Naive thymus-derived CD4-positive, alpha-beta T cell (primary cell): Measurements from ENCODE around the gene KLHDC2. TPM values are rescaled to one million over a fixed set of nuclear protein-coding genes. Genes with fewer than 3 reads are reported as not detected.
A peak's percentile ranks its signal among the peaks of the same experiment; 100 is the strongest.
"Not testable (repeated sequence)": the region's sequence is repeated elsewhere in the genome, so short reads cannot be mapped to it uniquely, and the experiment has no call there.

Experiments
- ATAC-seq: fragments of 150-1000 bp; cut with Tn5 transposase; 2 replicates; pipeline ENCODE4 v1.10.0; 2021; ENCODE audit warnings: mild to moderate bottlenecking, moderate library complexity
- CTCF ChIA-PET: fragments of 350-600 bp; sonication (Branson Sonifier 250); formaldehyde crosslinking; loops from one replicate; lab custom pipeline; 2021; ENCODE audit warnings: antibody characterized with exemption; lab: Charles Lee
- POLR2A ChIA-PET: fragments of 350-600 bp; sonication (Branson Sonifier 250); formaldehyde crosslinking; loops from one replicate; lab custom pipeline; 2021; ENCODE audit warnings: antibody characterized with exemption, inconsistent platforms; lab: Charles Lee
- DNase-seq, 9 donors: peaks; one replicate each; pipeline versions ENCODE4 v3.0.0 to v3.0.0-alpha.2; 2020 to 2022; ENCODE audit warnings: mixed read lengths in 1 of 9
- H3K27ac ChIP-seq: one replicate; pipeline ENCODE4 v1.7.0; 2013; ENCODE audit warnings: mild to moderate bottlenecking, low read depth, low read length, moderate library complexity
- H3K27me3 ChIP-seq, 2 donors: one replicate each; pipeline ENCODE4 v1.7.0; 2013; ENCODE audit warnings: low read length in 2 of 2, mild to moderate bottlenecking in 2 of 2, moderate library complexity in 2 of 2; ENCODE audit not compliant: control insufficient read depth in 2 of 2, insufficient read depth in 2 of 2
- H3K36me3 ChIP-seq, 3 experiments: 1 replicate in 2 of 3; 2 replicates in 1 of 3; pipeline ENCODE4 v1.7.0; 2013; ENCODE audit warnings: low read length in 3 of 3, mild to moderate bottlenecking in 3 of 3, moderate library complexity in 1 of 3; ENCODE audit not compliant: insufficient read depth in 3 of 3, control insufficient read depth in 2 of 3
- H3K4me1 ChIP-seq, 2 donors: one replicate each; pipeline ENCODE4 v1.7.0; 2013; ENCODE audit warnings: low read length in 2 of 2, mild to moderate bottlenecking in 2 of 2, moderate library complexity in 1 of 2; ENCODE audit not compliant: control insufficient read depth in 2 of 2, insufficient read depth in 2 of 2
- H3K4me3 ChIP-seq: 2 replicates; pipeline ENCODE4 v1.7.0; 2013; ENCODE audit warnings: mild to moderate bottlenecking, low read length
- H3K9me3 ChIP-seq, 3 experiments: 1 replicate in 2 of 3; 2 replicates in 1 of 3; pipeline ENCODE4 v1.7.0; 2013; ENCODE audit warnings: low read length in 3 of 3; ENCODE audit not compliant: control insufficient read depth in 2 of 3
- H3K27ac Mint-ChIP-seq, 9 donors: one replicate each; pipeline ENCODE4 v1.8.0; 2020 to 2022; ENCODE audit warnings: mixed read lengths in 9 of 9, mild to moderate bottlenecking in 8 of 9, moderate library complexity in 5 of 9, inconsistent platforms in 2 of 9
- H3K27me3 Mint-ChIP-seq, 5 donors: one replicate each; pipeline ENCODE4 v1.8.0; 2021 to 2022; ENCODE audit warnings: mixed read lengths in 5 of 5, mild to moderate bottlenecking in 1 of 5
- H3K36me3 Mint-ChIP-seq, 5 donors: one replicate each; pipeline ENCODE4 v1.8.0; 2020 to 2022; ENCODE audit warnings: mixed read lengths in 5 of 5, mild to moderate bottlenecking in 3 of 5, inconsistent platforms in 1 of 5
- H3K4me1 Mint-ChIP-seq, 7 donors: one replicate each; pipeline ENCODE4 v1.8.0; 2020 to 2022; ENCODE audit warnings: mixed read lengths in 7 of 7, mild to moderate bottlenecking in 3 of 7, inconsistent platforms in 1 of 7
- H3K4me3 Mint-ChIP-seq, 10 donors: one replicate each; pipeline ENCODE4 v1.8.0; 2020 to 2022; ENCODE audit warnings: mild to moderate bottlenecking in 10 of 10, mixed read lengths in 10 of 10, moderate library complexity in 6 of 10, inconsistent platforms in 2 of 10
- H3K9me3 Mint-ChIP-seq, 11 donors: one replicate each; pipeline ENCODE4 v1.8.0; 2020 to 2022; ENCODE audit warnings: mixed read lengths in 11 of 11, mild to moderate bottlenecking in 4 of 11, inconsistent platforms in 1 of 11, moderate library complexity in 1 of 11
- intact Hi-C, 2 donors: fragments of 100-400 bp; cut with micrococcal nuclease; formaldehyde crosslinking; loops; one replicate each; pipeline ENCODE4 v1.15.1; 2023
- polyA plus RNA-seq, 2 donors: library from polyadenylated mRNA; unstranded; fragments of 300-500 nt; fragmentation: Illumina TruSeq; gene quantifications; one replicate each; pipeline ENCODE4 v1.2.3, GENCODE V29; 2021
- total RNA-seq, 6 experiments: library from RNA in 5 of 6; stranded (reverse) in 5 of 6; gene quantifications; 1 replicate in 5 of 6; 2 replicates in 1 of 6; pipeline ENCODE4 v1.2.3 and lab custom pipeline; 2021 to 2026

The KLHDC2 gene
- total and polyA plus RNA-seq, 7 experiments from 2014 or later = 33.2 to 105 (median 89.3) TPM

DNA sequence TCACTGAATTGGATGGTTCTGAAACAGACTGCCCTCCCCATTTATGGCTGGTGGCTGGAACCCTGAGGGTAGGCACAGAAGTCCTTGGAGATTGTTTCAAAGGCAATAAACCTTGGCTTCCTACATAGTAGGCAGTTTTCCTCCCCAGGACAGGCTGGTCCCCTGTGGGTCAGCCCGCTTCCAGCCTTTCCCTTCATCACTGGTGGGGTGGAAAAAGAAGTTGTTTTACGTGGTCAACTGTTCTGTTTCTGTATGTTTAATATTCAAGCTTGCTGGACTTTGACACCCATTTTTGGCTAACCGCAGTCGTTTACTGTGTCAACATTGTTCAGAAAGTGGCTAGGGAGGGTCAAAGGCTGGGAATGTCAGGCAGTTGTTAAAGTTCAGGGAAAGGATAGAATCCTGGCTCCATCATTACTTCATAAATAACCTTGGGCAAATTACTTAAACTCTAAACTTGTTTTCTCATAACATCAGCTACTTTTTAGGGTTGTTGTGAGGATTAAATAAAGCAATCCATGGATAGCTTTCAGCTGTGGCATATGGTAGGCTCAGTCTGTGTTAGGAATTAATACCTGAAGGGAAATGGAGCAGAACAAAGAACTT is 2.4 kb downstream of the KLHDC2 start:
- POLR2A ChIA-PET = interaction anchor here (1.0 to 6.7 kb wide), 7 partner anchors 12 to 346 kb away, joined by 3 to 79 read pairs (median 11); partner anchors contain the start of genes KLHDC1, MGAT2, RPL36AL and VCPKMT

DNA sequence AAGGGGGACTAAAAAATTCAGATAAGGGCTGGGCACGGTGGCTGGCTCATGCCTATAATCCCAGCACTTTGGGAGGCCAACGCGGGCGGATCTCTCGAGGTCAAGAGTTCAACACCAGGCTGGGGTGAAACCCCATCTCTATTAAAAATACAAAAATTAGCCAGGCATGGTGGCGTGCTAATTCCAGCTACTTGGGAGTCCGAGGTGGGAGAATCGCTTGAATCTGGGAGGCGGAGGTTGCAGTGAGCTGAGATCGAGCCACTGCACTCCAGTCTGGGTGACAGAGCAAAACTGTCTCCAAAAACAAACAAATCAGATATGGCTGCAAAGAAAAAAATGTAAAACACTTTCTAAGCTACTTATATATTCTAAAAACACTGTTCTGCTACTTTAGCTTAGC is 3.7 kb downstream of the KLHDC2 start:
- CTCF ChIA-PET = interaction anchor here (1.4 kb wide), 1 partner anchor 137 kb away, joined by 3 read pairs; no protein-coding TSS in a partner anchor
- H3K27me3 ChIP-seq, ATAC-seq, H3K27me3 Mint-ChIP-seq, H3K27ac ChIP-seq, DNase-seq, H3K9me3 Mint-ChIP-seq, intact Hi-C loops, H3K9me3 ChIP-seq, H3K4me3 ChIP-seq: not testable (repeated sequence)
- H3K4me1 ChIP-seq = peaks cover 24 to 25% of the 10 kb centered on the region in 2 donors
- Mint-ChIP-seq H3K4me1 (peaks cover 24 to 67% (median 51%) of the 10 kb centered on the region in 7 donors), H3K27ac (peak overlapping the region in 8 of 9 donors; percentile 8 to 100 (median 82)), H3K36me3 (peaks cover 4 to 21% (median 13%) of the 10 kb centered on the region in 5 donors), H3K4me3 (peak overlapping the region in 1 of 10 donors; percentile 23)
- POLR2A ChIA-PET = interaction anchor here (0.9 to 6.7 kb wide), 5 partner anchors 10 to 324 kb away, joined by 3 to 58 read pairs (median 4); partner anchors contain the start of gene NEMF
- H3K36me3 ChIP-seq = peaks cover 0 to 30% (median 11%) of the 10 kb centered on the region in 3 experiments

More for the DNA sequence above, 2.4 kb downstream of the KLHDC2 start:
- H3K27me3 Mint-ChIP-seq = peaks cover 0 to 2% (median 0%) of the 10 kb centered on the region in 5 donors
- CTCF ChIA-PET = interaction anchor here (1.0 kb wide), 1 partner anchor 75 kb away, joined by 3 read pairs; no protein-coding TSS in a partner anchor
- peak overlapping the region; percentile 96 for H3K27ac ChIP-seq
- peaks cover 26 to 27% of the 10 kb centered on the region in 2 donors for H3K4me1 ChIP-seq
- peaks cover 20 to 61% (median 48%) of the 10 kb centered on the region in 7 donors for H3K4me1 Mint-ChIP-seq
- H3K9me3 ChIP-seq = no peaks in the 10 kb centered on the region
- ATAC-seq (no peak), DNase-seq (no peak)
- peak overlapping the region in 9 of 10 donors; percentile 18 to 99 (median 95) for H3K4me3 Mint-ChIP-seq
- peak overlapping the region in 8 of 9 donors; percentile 36 to 100 (median 98) for H3K27ac Mint-ChIP-seq
- no peak overlapping the region for H3K4me3 ChIP-seq
- no peaks in the 10 kb centered on the region for H3K27me3 ChIP-seq
- H3K9me3 Mint-ChIP-seq = peaks cover 0 to 6% (median 0%) of the 10 kb centered on the region in 11 donors
- H3K36me3 Mint-ChIP-seq = peaks cover 0 to 16% (median 8%) of the 10 kb centered on the region in 5 donors
- intact Hi-C loops = no loop called here
- peaks cover 0 to 20% (median 10%) of the 10 kb centered on the region in 3 experiments for H3K36me3 ChIP-seq

DNA sequence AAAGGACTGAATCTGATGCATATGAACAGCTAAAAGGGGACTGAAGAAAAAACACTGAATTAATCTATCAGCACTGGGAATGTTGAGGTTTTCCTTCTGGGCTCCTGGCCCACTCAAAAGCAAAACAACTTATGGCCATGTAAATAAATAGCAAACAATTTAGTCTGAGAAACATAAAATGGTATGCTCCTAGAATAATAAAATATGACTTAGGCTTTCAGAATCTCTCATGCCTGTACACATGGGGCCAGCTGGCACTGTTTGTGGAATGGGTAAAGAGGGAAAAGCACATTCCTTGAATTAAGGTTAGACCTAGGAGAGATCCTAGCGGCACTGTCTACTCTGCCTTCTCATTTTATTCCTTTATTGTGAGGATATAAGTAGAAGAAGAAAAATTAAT is 6.2 kb downstream of the KLHDC2 start:
- H3K4me3 Mint-ChIP-seq = no peak overlapping the region
- DNase-seq (no peak), ATAC-seq (no peak)
- H3K27ac Mint-ChIP-seq = peak overlapping the region in 6 of 9 donors; percentile 47 to 74 (median 63)
- ChIA-PET CTCF (no interaction called here), POLR2A (interaction anchor here (0.6 kb wide), 3 partner anchors 38 to 1039 kb away, joined by 3 read pairs; no protein-coding TSS in a partner anchor)
- H3K9me3 ChIP-seq = no peaks in the 10 kb centered on the region
- H3K27me3 ChIP-seq = no peaks in the 10 kb centered on the region
- H3K4me1 Mint-ChIP-seq = peaks cover 24 to 49% (median 38%) of the 10 kb centered on the region in 7 donors
- no peak overlapping the region for H3K4me3 ChIP-seq
- peaks cover 4 to 28% (median 17%) of the 10 kb centered on the region in 5 donors for H3K36me3 Mint-ChIP-seq
- H3K27ac ChIP-seq = peak overlapping the region; percentile 26
- peaks cover 9 to 42% (median 16%) of the 10 kb centered on the region in 3 experiments for H3K36me3 ChIP-seq
- no peaks in the 10 kb centered on the region for H3K9me3 Mint-ChIP-seq
- intact Hi-C loops = no loop called here
- H3K4me1 ChIP-seq = peaks cover 17 to 18% of the 10 kb centered on the region in 2 donors
- no peaks in the 10 kb centered on the region for H3K27me3 Mint-ChIP-seq

DNA sequence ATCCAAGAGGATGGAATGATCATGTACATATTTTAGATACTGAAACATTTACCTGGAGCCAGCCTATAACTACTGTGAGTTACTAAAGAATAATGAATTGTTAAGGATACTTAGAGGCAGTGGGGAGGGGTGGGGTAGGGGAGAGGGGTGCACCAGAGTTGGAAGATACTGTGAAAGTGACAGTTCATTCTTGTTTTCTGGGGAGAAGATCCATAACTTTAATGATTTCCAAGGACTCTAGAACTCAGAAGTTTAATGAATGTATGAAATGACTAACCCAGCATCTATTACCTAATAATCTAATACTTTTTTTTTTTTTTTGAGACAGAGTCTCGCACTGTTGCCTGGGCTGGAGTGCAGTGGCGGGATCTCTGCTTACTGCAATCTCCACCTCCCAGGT is 10.5 kb downstream of the KLHDC2 start:
- DNase-seq (no peak), ATAC-seq (no peak)
- H3K36me3 ChIP-seq = peaks cover 24 to 83% (median 47%) of the 10 kb centered on the region in 3 experiments
- ChIA-PET CTCF (no interaction called here), POLR2A (no interaction called here)
- no peak overlapping the region for H3K27ac Mint-ChIP-seq
- H3K27ac ChIP-seq = no peak overlapping the region
- H3K27me3 ChIP-seq = no peaks in the 10 kb centered on the region
- intact Hi-C loops = no loop called here
- peaks cover 5 to 26% (median 16%) of the 10 kb centered on the region in 7 donors for H3K4me1 Mint-ChIP-seq
- H3K27me3 Mint-ChIP-seq = no peaks in the 10 kb centered on the region
- no peaks in the 10 kb centered on the region for H3K9me3 ChIP-seq
- peaks cover 12 to 49% (median 25%) of the 10 kb centered on the region in 5 donors for H3K36me3 Mint-ChIP-seq
- no peak overlapping the region for H3K4me3 Mint-ChIP-seq
- no peaks in the 10 kb centered on the region for H3K4me1 ChIP-seq
- no peaks in the 10 kb centered on the region for H3K9me3 Mint-ChIP-seq
- no peak overlapping the region for H3K4me3 ChIP-seq

DNA sequence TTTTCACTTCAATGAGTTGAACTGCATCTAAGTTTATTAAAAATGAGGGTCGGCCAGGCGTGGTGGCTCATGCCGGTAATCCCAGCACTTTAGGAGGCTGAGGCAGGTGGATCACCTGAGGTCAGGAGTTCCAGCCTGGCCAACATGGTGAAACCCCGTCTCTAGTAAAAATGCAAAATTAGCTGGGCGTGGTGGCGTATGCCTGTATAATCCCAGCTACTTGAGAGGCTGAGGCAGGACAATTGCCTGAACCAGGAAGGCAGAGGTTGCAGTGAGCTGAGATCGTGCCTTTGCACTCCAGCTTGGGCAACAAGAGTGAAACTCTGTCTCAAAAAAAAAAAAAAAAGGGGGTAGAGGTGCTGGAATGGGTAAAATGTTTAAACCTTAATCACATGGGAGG is 13.1 kb downstream of the KLHDC2 start:
- H3K27ac Mint-ChIP-seq = peak overlapping the region in 4 of 9 donors; percentile 36 to 43 (median 42)
- H3K27ac ChIP-seq, H3K4me3 Mint-ChIP-seq, H3K9me3 ChIP-seq, DNase-seq, H3K27me3 Mint-ChIP-seq, H3K4me1 Mint-ChIP-seq, H3K9me3 Mint-ChIP-seq, ATAC-seq, H3K4me3 ChIP-seq, H3K4me1 ChIP-seq, H3K27me3 ChIP-seq: not testable (repeated sequence)
- H3K36me3 ChIP-seq = peaks cover 28 to 80% (median 57%) of the 10 kb centered on the region in 3 experiments
- ChIA-PET POLR2A (interaction anchor here (0.7 to 7.0 kb wide), 2 partner anchors 11 to 368 kb away, joined by 4 to 58 read pairs; partner anchors contain the start of gene KLHDC2), CTCF (interaction anchor here (2.2 kb wide), 1 partner anchor 13 kb away, joined by 5 read pairs; the partner anchor contains the start of gene KLHDC2)
- H3K36me3 Mint-ChIP-seq = peaks cover 10 to 47% (median 20%) of the 10 kb centered on the region in 5 donors
- intact Hi-C loops = loop anchor here in 1 of 2 donors (10.0 kb wide), 1 partner anchor 54 kb away; no protein-coding TSS in a partner anchor

DNA sequence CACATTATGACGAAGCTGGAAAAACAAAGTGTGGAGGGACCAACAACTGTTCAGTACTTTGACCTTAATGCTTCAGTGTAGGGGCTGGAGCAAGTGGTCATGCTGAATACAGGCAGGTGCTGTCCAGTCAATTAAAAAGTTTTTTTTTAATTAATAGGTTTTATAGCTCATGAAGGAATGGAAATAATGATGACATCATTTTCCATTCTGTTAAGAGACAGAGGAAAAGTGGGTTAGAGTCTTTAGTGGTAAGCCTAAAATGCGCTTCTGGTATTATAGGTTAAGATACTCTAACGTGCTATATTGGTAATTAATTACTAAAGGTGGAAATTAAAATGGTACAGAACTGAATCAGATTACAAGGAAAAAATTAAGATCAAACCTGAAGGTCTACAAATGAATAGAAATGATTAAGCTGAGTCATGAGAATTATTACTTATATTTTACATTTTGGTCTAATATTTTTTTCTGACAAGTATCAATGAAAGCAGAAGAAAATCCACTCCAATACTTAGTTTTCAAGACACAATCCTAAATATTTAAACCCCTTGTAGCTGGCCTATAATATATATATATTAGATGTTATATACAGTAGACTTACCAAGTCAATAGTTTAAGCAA is 15.6 kb downstream of the KLHDC2 start:
- DNase-seq = no peak
- intact Hi-C loops = loop anchor here in 1 of 2 donors (10.0 kb wide), 1 partner anchor 51 kb away; no protein-coding TSS in a partner anchor
- H3K36me3 ChIP-seq = peaks cover 31 to 88% (median 73%) of the 10 kb centered on the region in 3 experiments

More for the DNA sequence above, 15.6 kb downstream of the KLHDC2 start:
- ChIA-PET POLR2A (interaction anchor here (0.5 to 7.0 kb wide), 2 partner anchors 14 to 20 kb away, joined by 3 to 58 read pairs; partner anchors contain the start of gene KLHDC2), CTCF (interaction anchor here (0.7 kb wide), 1 partner anchor 190 kb away, joined by 3 read pairs; no protein-coding TSS in a partner anchor)
- Mint-ChIP-seq H3K27ac (peak overlapping the region in 1 of 9 donors; percentile 42), H3K4me1 (peaks cover 0 to 12% (median 0%) of the 10 kb centered on the region in 7 donors), H3K27me3 (no peaks in the 10 kb centered on the region), H3K36me3 (peaks cover 8 to 47% (median 17%) of the 10 kb centered on the region in 5 donors), H3K4me3 (no peak overlapping the region), H3K9me3 (no peaks in the 10 kb centered on the region)
- Histone ChIP-seq H3K27ac (no peak overlapping the region), H3K4me1 (no peaks in the 10 kb centered on the region), H3K9me3 (no peaks in the 10 kb centered on the region), H3K4me3 (no peak overlapping the region), H3K27me3 (no peaks in the 10 kb centered on the region)
- ATAC-seq = no peak
